Activated CD4-positive, alpha-beta T cell treated with anti-CD3 and anti-CD28 coated beads, Interleukin-2, amount 50 U/mL, for 1 hour (primary cell): ENCODE data around the gene FOXR1.
"Not testable (repeated sequence)": the region's sequence is repeated elsewhere in the genome, so short reads cannot be mapped to it uniquely, and the experiment has no call there.

Experiments used
- DNase-seq: peaks from one replicate; pipeline ENCODE4 v3.0.0-alpha.2; 2020

The FOXR1 gene

DNA sequence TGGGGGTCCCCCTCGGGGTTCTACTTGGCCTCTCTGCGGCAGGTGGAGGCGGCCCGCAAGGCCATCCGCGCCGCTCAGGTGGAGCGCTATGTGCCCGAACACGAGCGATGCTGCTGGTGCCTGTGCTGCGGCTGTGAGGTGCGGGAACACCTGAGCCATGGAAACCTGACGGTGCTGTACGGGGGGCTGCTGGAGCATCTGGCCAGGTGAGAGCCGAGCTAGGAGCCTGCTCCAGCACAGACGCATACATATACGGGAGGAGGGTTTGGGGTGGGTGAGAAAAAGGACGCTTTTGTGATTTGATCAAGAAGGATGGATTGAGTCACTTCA lies 26.8 kb downstream of the FOXR1 start:
- DNase-seq: peak; percentile 11

DNA sequence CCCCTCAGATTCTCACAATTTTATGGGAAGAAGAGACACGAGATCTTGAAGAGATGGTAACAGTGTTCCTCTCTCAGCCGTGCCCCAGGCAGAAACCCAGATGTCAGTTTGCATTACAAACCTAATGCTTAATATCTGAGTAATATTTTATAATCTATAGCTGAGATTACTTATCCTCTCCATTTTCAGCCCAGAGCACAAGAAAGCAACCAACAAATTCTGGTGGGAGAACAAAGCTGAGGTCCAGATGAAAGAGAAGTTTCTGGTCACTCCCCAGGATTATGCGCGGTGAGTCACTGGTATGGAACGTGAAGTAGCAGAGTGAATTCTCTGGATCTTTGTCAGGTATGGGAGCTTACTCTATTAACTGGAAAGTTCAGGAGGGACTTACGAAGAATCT lies 27.3 kb downstream of the FOXR1 start:
- DNase-seq: no peak

DNA sequence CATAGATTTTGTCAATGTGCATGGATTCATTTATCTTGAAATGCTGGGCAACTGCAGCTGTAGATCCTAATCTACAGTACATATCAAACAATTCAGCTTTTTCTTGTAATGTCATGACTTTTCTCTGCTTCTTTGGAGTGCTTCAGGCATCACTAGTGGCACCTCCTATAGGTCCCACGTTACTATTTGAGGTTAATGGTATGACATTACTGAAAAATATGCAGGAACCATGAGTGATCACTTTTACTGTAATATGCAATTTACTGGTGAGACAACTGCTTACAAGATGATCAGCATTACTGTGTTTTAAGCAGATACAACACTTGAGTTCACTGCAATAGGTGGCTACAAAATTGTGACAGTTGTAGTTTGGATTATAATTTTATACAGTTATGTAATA lies 29.3 kb downstream of the FOXR1 start:
- DNase-seq: no peak

- DNase-seq: no peak
These were observed 35.1 kb downstream of the FOXR1 start for GRCh38 chr11:119006656-119007055.

GRCh38 chr11:119011476-119012053 lies 40.0 kb downstream of the FOXR1 start:
- no peak for DNase-seq

DNA sequence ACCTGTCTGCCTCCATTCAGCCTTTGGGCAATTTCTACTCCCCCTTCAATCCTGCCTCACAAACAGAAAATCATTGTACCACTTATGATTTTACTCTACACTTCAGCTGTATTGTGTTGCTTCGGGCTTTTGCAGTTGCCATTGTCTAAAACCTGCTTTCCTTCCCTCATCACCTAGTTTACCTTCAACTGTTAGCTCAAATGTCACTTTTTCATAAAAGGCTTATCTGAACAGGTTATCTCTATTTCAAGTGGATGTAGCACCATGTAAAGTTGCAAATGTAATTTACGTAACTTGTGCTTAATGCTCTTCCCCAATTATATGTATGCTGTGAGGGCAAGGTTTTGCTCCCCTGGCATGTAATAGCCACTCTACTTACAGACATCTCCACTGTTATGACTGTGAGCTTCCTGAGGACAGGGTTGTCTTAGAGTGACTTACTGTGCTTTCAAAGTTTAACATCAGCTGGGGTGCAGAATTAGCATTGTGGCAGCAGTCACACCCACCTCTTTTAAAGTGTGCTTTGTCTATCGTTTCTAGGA lies 41.1 kb downstream of the FOXR1 start:
- DNase-seq: no peak

DNA sequence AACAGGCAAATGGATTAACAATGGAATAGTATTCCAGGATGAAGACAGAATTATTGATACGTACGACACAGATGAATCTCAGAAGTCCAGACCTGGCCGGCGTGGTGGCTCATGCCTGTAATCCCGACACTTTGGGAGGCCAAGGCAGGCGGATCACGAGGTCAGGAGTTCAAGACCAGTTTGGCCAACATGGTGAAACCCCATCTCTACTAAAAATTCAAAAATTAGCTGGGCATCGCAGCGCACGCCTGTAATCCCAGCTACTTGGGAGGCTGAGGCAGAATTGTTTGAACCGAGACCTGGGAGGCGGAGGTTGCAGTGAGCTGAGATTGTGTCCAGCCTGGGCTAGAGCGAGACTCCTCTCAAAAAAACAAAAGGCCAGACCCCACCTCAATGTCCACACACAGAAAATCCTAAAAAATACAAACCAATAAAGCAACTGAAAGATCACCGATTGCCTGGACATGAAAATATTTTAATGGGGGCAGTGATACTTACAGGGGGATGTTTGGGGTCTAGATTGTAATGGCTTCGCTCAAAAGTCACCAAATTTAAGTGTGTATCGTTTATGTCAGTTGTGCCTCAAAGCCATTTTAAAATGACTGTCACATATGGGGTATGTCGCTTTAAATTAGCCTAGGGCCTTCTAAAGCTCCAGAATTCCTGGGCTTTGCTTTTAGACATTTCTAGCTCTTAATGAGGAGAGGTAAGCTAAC lies 42.8 kb downstream of the FOXR1 start:
- no peak for DNase-seq

- no peak for DNase-seq
These were observed 43.6 kb downstream of the FOXR1 start for GRCh38 chr11:119015054-119015611.

DNA sequence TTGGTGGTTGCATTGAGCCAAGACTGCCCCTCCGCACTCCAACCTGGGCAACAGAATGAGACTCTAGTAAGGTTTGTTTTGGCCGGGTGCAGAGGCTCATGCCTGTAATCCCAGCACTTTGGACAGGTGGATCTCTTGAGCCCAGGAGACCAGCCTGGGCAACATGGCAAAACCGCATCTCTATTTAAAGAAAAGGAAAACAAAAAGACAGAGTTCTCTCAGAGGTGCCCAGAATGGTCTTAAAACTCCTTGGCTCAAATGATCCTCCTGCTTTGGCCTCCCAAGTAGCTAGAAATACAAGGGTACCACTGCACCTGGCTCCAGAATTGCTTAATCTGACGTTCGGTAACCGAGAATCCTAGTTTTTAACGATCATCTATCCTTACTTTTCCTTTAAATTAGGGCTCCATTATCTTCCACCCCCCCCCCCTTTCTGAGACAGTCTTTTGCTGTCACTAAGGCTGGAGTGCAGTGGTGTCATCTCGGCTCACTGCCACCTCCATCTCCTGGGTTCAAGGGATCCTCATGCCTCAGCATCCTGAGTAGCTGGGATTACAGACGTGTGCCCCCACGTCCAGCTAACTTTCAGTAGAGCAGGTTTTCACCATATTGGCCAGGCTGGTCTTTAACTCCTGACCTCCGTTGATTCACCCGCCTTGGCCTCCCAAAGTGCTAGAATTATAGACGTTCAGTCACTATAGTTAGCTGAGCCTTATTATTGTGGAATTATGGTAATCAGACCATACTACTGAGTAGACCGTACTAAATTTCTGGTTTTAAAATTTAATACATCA lies 44.9 kb downstream of the FOXR1 start:
- DNase-seq: no peak

- not testable (repeated sequence) for DNase-seq
These were observed 45.8 kb downstream of the FOXR1 start for GRCh38 chr11:119017377-119017776.

GRCh38 chr11:119018074-119018938 lies 46.7 kb downstream of the FOXR1 start, which contains the start of the genes RPS25 and TRAPPC4:
Gene RPS25 (minus strand): TSS chr11:119018343. CDS start chr11:119018284, 59 bp downstream.
Gene TRAPPC4 (plus strand): TSS chr11:119018766. CDS start chr11:119018796, 30 bp downstream.
- DNase-seq: peak; percentile 94

DNA sequence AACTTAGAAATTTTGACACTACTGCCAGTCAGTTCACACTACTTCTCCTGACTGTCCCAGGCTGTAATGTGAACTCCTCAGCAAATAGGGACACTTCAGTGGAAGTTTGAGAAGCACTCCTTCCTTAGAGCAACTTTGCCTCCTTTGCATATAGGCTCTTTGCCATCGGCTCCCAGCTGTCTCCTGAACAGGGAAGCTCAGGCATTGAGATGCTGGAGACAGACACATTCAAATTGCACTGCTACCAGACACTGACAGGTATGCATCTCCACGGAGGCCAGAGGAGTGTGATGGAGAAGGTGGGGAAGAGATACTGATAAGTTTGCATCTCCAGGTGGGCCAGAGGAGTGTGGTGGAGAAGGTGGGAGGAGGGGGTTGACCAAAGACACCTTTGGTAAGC lies 48.4 kb downstream of the FOXR1 start:
- DNase-seq: no peak

- no peak for DNase-seq
These were observed 50.1 kb downstream of the FOXR1 start for GRCh38 chr11:119021631-119022030.

DNA sequence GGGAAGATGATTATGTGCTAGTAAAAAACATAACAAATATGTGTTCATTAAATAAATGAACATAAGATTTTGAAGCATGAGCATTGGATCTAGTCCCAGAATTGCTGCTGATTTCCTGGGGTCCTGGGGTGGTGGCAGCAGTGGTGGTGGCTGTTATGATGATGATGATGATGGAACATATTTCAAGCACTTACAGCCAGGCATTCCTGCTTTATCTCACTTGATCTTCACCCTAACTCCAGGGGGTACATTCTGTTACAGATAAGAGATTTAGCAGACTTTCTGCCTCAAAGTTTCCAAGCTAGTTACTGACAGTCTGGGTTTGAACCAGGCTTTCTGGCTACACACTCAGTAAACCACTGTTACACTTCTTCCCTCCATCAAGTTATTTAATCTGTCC lies 52.2 kb downstream of the FOXR1 start:
- DNase-seq: no peak

DNA sequence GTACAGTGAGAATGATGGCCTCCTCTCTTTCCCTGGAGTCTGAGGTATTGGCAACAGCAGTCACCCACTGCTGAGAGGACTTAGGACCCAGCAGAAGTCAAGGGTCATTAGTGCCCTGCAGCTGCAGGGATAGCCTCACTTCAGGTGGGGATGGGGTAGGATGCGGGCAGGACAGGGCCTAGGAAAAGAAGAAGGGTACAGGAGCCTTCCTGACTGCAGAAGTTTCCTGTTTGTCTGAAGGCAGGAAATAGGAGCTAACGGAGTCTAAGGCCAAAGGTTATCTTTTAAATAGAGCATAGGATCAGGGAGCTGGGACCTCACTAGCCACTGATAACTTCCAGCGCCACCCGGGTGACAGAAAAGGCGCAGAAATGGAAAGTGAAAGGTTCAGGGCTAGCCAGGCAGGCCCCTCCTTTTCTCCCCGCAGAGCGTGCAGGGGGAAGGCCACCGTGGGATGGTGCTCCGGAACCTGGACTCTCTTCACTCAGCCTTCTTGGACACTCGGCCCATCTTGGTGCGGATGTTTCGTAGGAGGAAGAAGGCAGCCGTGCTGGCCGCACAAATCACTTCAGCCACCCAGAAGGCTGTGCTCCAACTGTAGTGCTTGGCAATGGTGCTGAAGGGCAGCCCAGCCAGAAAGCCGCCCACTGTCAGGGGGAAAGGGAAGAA lies 53.0 kb downstream of the FOXR1 start:
- DNase-seq: no peak

- no peak for DNase-seq
These were observed 53.5 kb downstream of the FOXR1 start for GRCh38 chr11:119025099-119025473.

DNA sequence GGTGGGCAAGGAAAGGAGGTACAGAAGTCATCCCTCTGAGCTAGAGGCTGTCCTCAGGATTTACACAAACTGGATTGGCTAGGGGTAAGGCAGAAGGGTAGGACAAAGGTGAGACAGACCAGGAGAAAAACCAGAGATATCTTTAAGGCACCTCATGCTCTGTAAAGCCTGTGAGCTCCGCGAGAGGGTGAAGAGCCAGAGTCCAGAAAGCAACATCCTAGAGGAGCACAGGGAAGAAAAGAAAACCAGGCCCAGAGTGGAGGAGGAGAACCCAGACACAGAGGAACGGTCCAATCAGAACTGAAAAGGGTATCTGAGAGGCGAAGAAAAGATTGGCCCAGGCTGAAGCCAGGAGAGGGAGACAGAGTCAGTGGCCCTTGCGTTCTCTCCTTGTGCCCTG lies 54.0 kb downstream of the FOXR1 start:
- no peak for DNase-seq

DNA sequence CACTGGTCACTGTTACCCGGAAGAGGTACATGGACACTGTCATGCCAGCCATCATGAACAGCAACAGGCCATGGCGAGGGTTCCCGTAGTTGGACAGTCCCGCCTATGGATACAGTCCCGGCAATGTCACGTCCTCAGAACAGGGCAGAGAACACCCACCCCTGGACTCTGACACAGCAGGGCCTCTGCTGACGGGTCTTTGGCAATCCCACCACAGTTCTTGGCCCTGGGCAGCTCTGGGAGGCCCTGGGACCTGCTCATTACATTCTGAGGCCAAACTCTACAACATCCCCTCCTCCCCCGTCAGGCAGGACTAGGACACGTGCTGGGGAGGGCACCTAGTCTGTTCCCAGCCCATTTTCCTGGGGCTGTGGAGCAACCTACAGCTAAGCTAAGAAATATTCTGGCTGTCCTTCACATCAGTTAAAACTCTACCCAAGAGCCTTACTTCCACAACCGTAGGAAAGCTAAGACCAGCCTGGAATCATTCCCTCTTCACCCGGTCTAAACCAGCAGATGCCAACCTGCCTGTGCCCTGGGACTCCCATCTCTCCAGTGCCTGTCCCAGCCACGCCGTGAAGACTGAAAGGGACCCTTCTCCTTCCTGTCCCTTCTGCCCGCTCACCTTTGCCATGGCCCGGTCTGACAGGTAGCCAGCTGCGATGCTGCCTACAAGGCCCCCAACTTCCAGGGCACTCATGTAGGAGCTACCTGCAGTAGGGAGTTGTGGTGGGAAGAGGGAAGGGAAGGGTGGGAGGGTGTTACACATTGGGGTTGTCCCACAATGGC lies 54.6 kb downstream of the FOXR1 start:
- DNase-seq: no peak

DNA sequence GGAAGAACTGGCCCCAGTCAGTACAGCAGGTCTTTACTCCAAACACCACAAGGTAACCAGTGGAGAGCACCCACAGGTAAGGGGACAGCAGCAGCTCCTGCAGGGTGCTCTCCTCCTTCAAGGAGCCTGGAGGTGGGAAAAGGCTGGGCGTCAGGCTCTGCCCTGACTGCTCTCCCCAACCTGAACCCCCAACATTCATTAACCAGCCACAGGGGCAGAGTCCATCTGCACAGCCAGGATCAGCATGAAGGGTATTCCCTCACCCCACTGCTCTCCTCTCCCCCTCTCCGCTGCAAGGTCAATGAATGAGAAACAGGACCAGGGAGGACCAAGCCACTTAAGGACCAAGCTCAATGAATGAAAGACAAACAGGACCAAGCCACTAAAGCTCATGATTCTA lies 55.4 kb downstream of the FOXR1 start:
- no peak for DNase-seq

- no peak for DNase-seq
These were observed 56.2 kb downstream of the FOXR1 start for GRCh38 chr11:119027561-119028345.
